Lower leg skin (tissue), 4 donors: ENCODE data around the gene PM20D1. TPM values are rescaled to one million over a fixed set of nuclear protein-coding genes. Genes with fewer than 3 reads are reported as not detected.

ENCODE experiments used
- DNase-seq, 2 donors: peaks; one replicate each; pipeline ENCODE4 v3.0.0-alpha.2; 2019; ENCODE audit warnings: low spot score in 2 of 2
- H3K4me3 ChIP-seq: fragments of 200-600 bp; sonication (generic); 2 replicates; pipeline ENCODE4 v1.5.1; 2017; ENCODE audit warnings: mild to moderate bottlenecking, low read depth; ENCODE audit not compliant: poor library complexity, severe bottlenecking
- POLR2A ChIP-seq, 2 donors: fragments of 450-650 bp; IDR thresholded peaks; one replicate each; pipeline ENCODE4 v1.6.1; 2016 to 2017; ENCODE audit warnings: antibody characterized with exemption in 2 of 2, mild to moderate bottlenecking in 1 of 2, moderate library complexity in 1 of 2
- WGBS, 2 donors: methylation state at CpG; one replicate each; pipeline ENCODE4 v1.1.5; 2018; 5-methylcytosine and 5-hydroxymethylcytosine counted together
- intact Hi-C: fragments of 100-400 bp; cut with DNase I; formaldehyde crosslinking; loops from one replicate; pipeline ENCODE4 v1.15.0; 2023; ENCODE audit warnings: low total_unique reads
- total RNA-seq, 4 donors: library from RNA; depleted of rRNA; stranded (reverse); fragments of >200 nt; gene quantifications; one replicate each; pipeline ENCODE4 v1.1.0, GENCODE V29; 2016
- TF ChIP-seq, protein P1 (sequence below), 3 donors: fragments of 450-650 bp; IDR thresholded peaks; one replicate each; pipeline ENCODE4 v1.5.1; 2016; ENCODE audit warnings: antibody characterized with exemption in 3 of 3, mild to moderate bottlenecking in 3 of 3, moderate library complexity in 2 of 3

PM20D1 gene
- total RNA-seq, 4 donors from 2014 or later = 6.5 to 89.1 (median 35.0) TPM

- 84 to 88% methylated on average over 2 of the region's 2 CpGs for WGBS, 2 donors
- no peak for TF ChIP-seq POLR2A (IDR thresholded peaks at IDR 0.05)
- TF ChIP-seq, protein P1, sequence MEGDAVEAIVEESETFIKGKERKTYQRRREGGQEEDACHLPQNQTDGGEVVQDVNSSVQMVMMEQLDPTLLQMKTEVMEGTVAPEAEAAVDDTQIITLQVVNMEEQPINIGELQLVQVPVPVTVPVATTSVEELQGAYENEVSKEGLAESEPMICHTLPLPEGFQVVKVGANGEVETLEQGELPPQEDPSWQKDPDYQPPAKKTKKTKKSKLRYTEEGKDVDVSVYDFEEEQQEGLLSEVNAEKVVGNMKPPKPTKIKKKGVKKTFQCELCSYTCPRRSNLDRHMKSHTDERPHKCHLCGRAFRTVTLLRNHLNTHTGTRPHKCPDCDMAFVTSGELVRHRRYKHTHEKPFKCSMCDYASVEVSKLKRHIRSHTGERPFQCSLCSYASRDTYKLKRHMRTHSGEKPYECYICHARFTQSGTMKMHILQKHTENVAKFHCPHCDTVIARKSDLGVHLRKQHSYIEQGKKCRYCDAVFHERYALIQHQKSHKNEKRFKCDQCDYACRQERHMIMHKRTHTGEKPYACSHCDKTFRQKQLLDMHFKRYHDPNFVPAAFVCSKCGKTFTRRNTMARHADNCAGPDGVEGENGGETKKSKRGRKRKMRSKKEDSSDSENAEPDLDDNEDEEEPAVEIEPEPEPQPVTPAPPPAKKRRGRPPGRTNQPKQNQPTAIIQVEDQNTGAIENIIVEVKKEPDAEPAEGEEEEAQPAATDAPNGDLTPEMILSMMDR (IDR thresholded peaks at IDR 0.05) = no peak
- DNase-seq = no peak
- intact Hi-C loops = no loop called here
- no peak overlapping the region for H3K4me3 ChIP-seq
Observed at GRCh38 chr1:205842229-205842628, 7.7 kb downstream of the PM20D1 start.

DNA sequence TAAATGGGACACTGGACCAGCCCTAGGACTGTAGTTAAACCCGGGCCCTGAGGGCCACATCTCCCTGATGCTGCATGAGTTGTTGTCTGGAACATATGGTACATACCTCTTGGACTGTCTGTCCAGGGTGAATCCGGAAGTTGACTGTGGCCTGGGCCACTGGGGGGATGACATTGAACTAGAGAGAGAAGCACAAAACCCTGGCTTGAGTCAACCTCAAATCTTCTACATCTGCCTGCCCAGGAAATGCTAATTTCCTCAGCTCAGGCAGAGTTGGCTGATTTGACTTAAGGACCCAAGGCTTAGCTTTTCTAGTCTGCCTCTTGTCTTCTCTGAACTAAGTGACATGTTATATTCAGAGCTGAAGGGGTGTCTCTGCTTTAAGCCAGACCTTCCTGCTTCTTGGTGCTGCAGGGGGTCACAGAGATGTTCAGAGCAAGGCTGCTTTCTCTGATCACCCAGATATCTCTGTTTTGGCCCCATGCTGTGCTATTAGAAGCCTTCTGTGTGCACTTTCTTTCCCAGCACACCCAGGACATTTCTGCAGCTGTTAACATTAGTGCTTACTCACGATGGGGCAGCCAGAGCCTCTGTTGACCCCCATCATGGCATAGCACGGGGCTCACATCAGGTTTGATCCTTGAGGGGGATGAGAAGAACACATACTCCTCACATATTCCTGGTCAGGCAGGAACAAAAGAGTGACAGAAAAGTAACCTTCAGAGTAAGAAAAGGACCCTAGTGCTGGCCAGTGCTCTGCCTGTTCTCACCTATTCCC is 9.6 kb downstream of the PM20D1 start:
- DNase-seq = no peak
- 69 to 83% methylated on average over 4 of the region's 4 CpGs for WGBS, 2 donors
- intact Hi-C loops = no loop called here
- TF ChIP-seq, protein P1 (IDR thresholded peaks at IDR 0.05) = no peak
- no peak overlapping the region for H3K4me3 ChIP-seq

- 75 to 84% methylated on average over 7 of the region's 7 CpGs for WGBS, 2 donors
- no peak overlapping the region for H3K4me3 ChIP-seq
- no peak for DNase-seq
Observed at GRCh38 chr1:205837382-205837970, 12.5 kb downstream of the PM20D1 start.

DNA sequence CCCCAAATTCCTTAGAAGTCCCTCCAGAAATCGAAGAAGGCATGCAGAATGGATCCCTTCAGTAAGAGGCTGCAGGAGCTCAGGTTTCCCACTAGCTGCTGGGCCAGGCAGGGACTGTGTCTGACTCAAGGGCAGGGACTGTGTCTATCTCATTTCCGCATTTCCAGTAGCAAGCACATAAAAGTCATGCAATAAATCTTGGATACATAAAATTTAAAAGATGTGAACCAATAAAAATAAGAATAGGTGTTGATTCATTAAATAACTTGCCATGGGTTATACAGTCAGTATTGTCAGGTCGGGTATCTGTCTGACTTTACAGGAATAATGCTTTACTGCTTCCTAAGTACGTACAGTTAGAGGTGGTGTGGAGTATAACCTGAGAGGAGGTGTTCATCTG is 15.2 kb downstream of the PM20D1 start:
- no peak for DNase-seq
- H3K4me3 ChIP-seq = no peak overlapping the region
- TF ChIP-seq, protein P1 (IDR thresholded peaks at IDR 0.05) = no peak
- TF ChIP-seq POLR2A (IDR thresholded peaks at IDR 0.05) = no peak
- intact Hi-C loops = loop anchor here (5.0 kb wide), 1 partner anchor 137 kb away; no protein-coding TSS in a partner anchor
- 77 to 80% methylated on average over 4 of the region's 4 CpGs for WGBS, 2 donors

More at GRCh38 chr1:205837382-205837970, 12.5 kb downstream of the PM20D1 start:
- no peak for TF ChIP-seq POLR2A (IDR thresholded peaks at IDR 0.05)
- intact Hi-C loops = loop anchor here (5.0 kb wide), 1 partner anchor 140 kb away; no protein-coding TSS in a partner anchor

GRCh38 chr1:205832326-205832751 is 17.6 kb downstream of the PM20D1 start:
- intact Hi-C loops = no loop called here
- 79 to 90% methylated on average over 6 of the region's 6 CpGs for WGBS, 2 donors
- no peak for DNase-seq
- H3K4me3 ChIP-seq = no peak overlapping the region
- TF ChIP-seq, protein P1 (IDR thresholded peaks at IDR 0.05) = no peak
- TF ChIP-seq POLR2A (IDR thresholded peaks at IDR 0.05) = no peak

GRCh38 chr1:205827623-205828022 is 22.3 kb downstream of the PM20D1 start:
- intact Hi-C loops = no loop called here
- DNase-seq = no peak
- TF ChIP-seq, protein P1 (IDR thresholded peaks at IDR 0.05) = no peak
- no peak for TF ChIP-seq POLR2A (IDR thresholded peaks at IDR 0.05)
- WGBS, 2 donors = 30 to 50% methylated on average over 1 of the region's 1 CpG
- no peak overlapping the region for H3K4me3 ChIP-seq
